Panc1 (cell line): ENCODE results near the gene ZBBX. TPM values are rescaled to one million over a fixed set of nuclear protein-coding genes. Genes with fewer than 3 reads are reported as not detected.
A peak's percentile ranks its signal among the peaks of the same experiment; 100 is the strongest.

ENCODE experiments used
- ATAC-seq: fragments of 200-7000 bp; cut with Tn5 transposase; 2 replicates; pipeline ENCODE4 v1.9.1; 2020; ENCODE audit warnings: mild to moderate bottlenecking, moderate library complexity
- BruUV-seq: library from RNA; stranded (reverse); fragments of 400-500 nt; replicated peaks from 2 replicates; lab custom pipeline; 2021; lab: Mats Ljungman, UMichigan
- CTCF ChIA-PET: fragments of 300-600 bp; sonication (Branson Sonifier 250); formaldehyde crosslinking; loops from one replicate; lab custom pipeline; 2022; ENCODE audit warnings: antibody characterized with exemption; lab: Charles Lee
- POLR2A ChIA-PET: fragments of 300-600 bp; sonication (Branson Sonifier 250); formaldehyde crosslinking; loops from one replicate; lab custom pipeline; 2022; ENCODE audit warnings: antibody characterized with exemption; lab: Charles Lee
- DNase-seq: peaks from one replicate; pipeline ENCODE4 v3.0.0-alpha.2; 2010; ENCODE audit warnings: low read depth, low spot score
- H3K27ac ChIP-seq: 2 replicates; pipeline ENCODE4 v1.5.1; 2011; ENCODE audit warnings: mild to moderate bottlenecking, low read length, inconsistent platforms
- H3K27me3 ChIP-seq: fragments of 200-500 bp; sonication (Bioruptor generic); 2 replicates; pipeline ENCODE4 v1.6.0; 2014; ENCODE audit warnings: low read length, inconsistent platforms; ENCODE audit not compliant: control insufficient read depth, insufficient read depth
- H3K36me3 ChIP-seq: fragments of 200-500 bp; sonication (Bioruptor generic); 2 replicates; pipeline ENCODE4 v1.5.1; 2014; ENCODE audit warnings: inconsistent platforms, mild to moderate bottlenecking, low read length, moderate library complexity; ENCODE audit not compliant: control insufficient read depth, insufficient read depth
- H3K4me1 ChIP-seq: 2 replicates; pipeline ENCODE4 v1.5.1; 2011; ENCODE audit warnings: inconsistent platforms, mild to moderate bottlenecking, low read length, moderate library complexity; ENCODE audit not compliant: control insufficient read depth, insufficient read depth
- H3K4me3 ChIP-seq, 2 experiments: 2 replicates each; pipeline ENCODE4 v1.5.1; 2011 to 2012; ENCODE audit warnings: low read depth in 2 of 2, low read length in 2 of 2, mild to moderate bottlenecking in 2 of 2, inconsistent platforms in 1 of 2, moderate library complexity in 1 of 2
- H3K9me3 ChIP-seq: fragments of 200-500 bp; sonication (Bioruptor generic); 2 replicates; pipeline ENCODE4 v1.5.1; 2014; ENCODE audit warnings: low read depth, mild to moderate bottlenecking, inconsistent platforms, low read length, moderate library complexity; ENCODE audit not compliant: control insufficient read depth, insufficient read depth
- CTCF ChIP-seq: fragments of 450-650 bp; IDR thresholded peaks from 2 replicates; pipeline ENCODE4 v1.5.1; 2017; ENCODE audit warnings: mild to moderate bottlenecking
- POLR2AphosphoS5 ChIP-seq: IDR thresholded peaks from 2 replicates; pipeline ENCODE4 v1.6.1; 2012; ENCODE audit warnings: mild to moderate bottlenecking, low read depth, low read length, moderate library complexity
- REST ChIP-seq, 2 experiments: IDR thresholded peaks; 2 replicates each; pipeline ENCODE4 v1.6.1; 2011 to 2012; ENCODE audit warnings: low read depth in 2 of 2, control low read depth in 1 of 2, low read length in 1 of 2, mild to moderate bottlenecking in 1 of 2, moderate library complexity in 1 of 2; ENCODE audit not compliant: insufficient read depth in 1 of 2
- SIN3A ChIP-seq: IDR thresholded peaks from 2 replicates; pipeline ENCODE4 v1.6.1; 2012; ENCODE audit warnings: low read depth, mild to moderate bottlenecking, low read length, moderate library complexity, borderline replicate concordance; ENCODE audit not compliant: insufficient read depth
- TCF7L2 ChIP-seq: IDR thresholded peaks from 2 replicates; pipeline ENCODE4 v1.6.1; 2011; ENCODE audit warnings: mild to moderate bottlenecking, low read depth, low read length, inconsistent platforms
- in situ Hi-C: cut with HindIII; loops from 2 replicates; pipeline ENCODE4 v1.10.0; 2016; ENCODE audit warnings: low sequenced_read_pairs, low pct_unique_long_range_greater_than_20kb
- intact Hi-C: fragments of 100-400 bp; cut with micrococcal nuclease; formaldehyde crosslinking; loops from one replicate; pipeline ENCODE4 v1.10.0; 2022; ENCODE audit not compliant: unreplicated experiment
- total RNA-seq: library from RNA; stranded (reverse); gene quantifications from one replicate; pipeline ENCODE4 v1.2.1, GENCODE V29; 2021; ENCODE audit not compliant: unreplicated experiment

Gene ZBBX
- total RNA-seq, 1 experiment from 2014 or later: not detected

- CTCF ChIA-PET: no interaction called here
These were observed 25.3 kb downstream of the ZBBX start for GRCh38 chr3:167354751-167355150.

GRCh38 chr3:167350245-167350862 lies 29.7 kb downstream of the ZBBX start:
- in situ Hi-C loops (no loop called here), intact Hi-C loops (no loop called here)
- DNase-seq (peak; percentile 8), ATAC-seq (no peak)
- BruUV-seq: no TSS peak
- Histone ChIP-seq H3K36me3 (no peaks in the 10 kb centered on the region), H3K9me3 (no peaks in the 10 kb centered on the region), H3K4me1 (no peaks in the 10 kb centered on the region), H3K27me3 (no peaks in the 10 kb centered on the region), H3K4me3 (no peak overlapping the region), H3K27ac (no peak overlapping the region)
- CTCF ChIA-PET: interaction anchor here (0.7 kb wide), 2 partner anchors 975 to 1335 kb away, joined by 3 to 5 read pairs; no protein-coding TSS in a partner anchor
- peak; percentile 61; the same call in 1 of the 2 replicates for TF ChIP-seq CTCF
- no peak for TF ChIP-seq SIN3A
- no peak for TF ChIP-seq REST (IDR thresholded peaks at IDR 0.05; ENCODE audit: insufficient read depth in 1 of 2, low read depth in 2 of 2, low read length in 1 of 2)
- no peak for TF ChIP-seq TCF7L2
- no peak for TF ChIP-seq POLR2AphosphoS5
- POLR2A ChIA-PET: no interaction called here

More at GRCh38 chr3:167354751-167355150, 25.3 kb downstream of the ZBBX start:
- DNase-seq (no peak), ATAC-seq (no peak)
- no TSS peak for BruUV-seq
- intact Hi-C loops (no loop called here), in situ Hi-C loops (no loop called here)
- H3K4me1 ChIP-seq: no peaks in the 10 kb centered on the region
- H3K36me3 ChIP-seq: no peaks in the 10 kb centered on the region
- no peaks in the 10 kb centered on the region for H3K27me3 ChIP-seq
- H3K9me3 ChIP-seq: no peaks in the 10 kb centered on the region
- no peak for TF ChIP-seq REST (IDR thresholded peaks at IDR 0.05; ENCODE audit: insufficient read depth in 1 of 2, low read depth in 2 of 2, low read length in 1 of 2)
- no peak for TF ChIP-seq POLR2AphosphoS5
- no peak for TF ChIP-seq SIN3A
- TF ChIP-seq TCF7L2: no peak
- TF ChIP-seq CTCF: no peak
- no peak overlapping the region for H3K27ac ChIP-seq
- no peak overlapping the region for H3K4me3 ChIP-seq
- POLR2A ChIA-PET: no interaction called here
